CD4-positive, alpha-beta T cell treated with Interleukin-12 subunit alpha and Interleukin-12 subunit beta, for 1 hour (primary cell): Measurements from ENCODE around the gene IGFBP7.
"Not testable (repeated sequence)": the region's sequence is repeated elsewhere in the genome, so short reads cannot be mapped to it uniquely, and the experiment has no call there.

Experiments used
- DNase-seq: peaks from one replicate; pipeline ENCODE4 v3.0.0-alpha.2; 2020

The IGFBP7 gene

GRCh38 chr4:57065730-57066482 is 44.3 kb downstream of the IGFBP7 start:
- no peak for DNase-seq

DNA sequence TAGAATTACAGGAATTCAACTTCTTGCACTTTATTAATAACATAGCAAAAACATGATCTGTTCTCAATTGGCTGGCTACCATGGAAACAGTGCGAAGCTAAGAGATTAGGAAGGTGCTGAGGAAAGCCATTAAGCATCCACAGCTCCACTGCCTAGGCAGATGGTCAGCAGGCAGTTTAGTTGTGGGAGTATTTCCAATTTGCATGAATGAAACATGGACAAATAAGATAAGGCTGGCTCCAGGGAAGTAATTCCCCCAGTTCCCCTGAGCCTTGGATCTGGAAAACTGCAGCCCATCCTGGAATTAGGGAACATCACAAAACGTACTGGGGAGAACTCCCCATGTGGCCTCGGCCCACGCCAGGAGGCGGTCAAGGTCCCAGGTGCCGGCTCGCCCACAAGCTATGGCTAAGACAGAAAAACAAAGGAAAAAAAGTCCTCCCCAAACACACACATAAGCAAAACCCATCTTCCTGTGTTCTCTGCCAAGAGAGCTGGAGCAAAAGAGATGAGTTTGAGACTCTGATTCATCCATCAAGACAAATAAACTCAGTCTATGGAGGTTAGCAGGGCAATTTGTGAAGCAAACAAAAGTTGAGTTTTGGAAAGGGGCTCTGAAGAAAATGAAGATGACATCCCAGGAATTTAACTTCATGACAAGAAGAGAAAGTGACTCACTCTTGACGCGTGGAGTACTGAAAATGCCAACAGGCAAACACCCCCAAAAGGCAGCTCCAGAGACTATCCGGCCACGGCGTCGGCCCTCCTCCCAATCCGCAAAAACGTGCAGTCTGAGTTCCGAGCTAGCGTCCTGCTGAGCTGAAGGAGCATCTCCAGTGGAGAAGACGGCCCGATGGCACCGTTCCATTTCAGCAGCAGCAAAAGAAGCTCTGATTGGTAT is 45.1 kb downstream of the IGFBP7 start:
- no peak for DNase-seq

DNA sequence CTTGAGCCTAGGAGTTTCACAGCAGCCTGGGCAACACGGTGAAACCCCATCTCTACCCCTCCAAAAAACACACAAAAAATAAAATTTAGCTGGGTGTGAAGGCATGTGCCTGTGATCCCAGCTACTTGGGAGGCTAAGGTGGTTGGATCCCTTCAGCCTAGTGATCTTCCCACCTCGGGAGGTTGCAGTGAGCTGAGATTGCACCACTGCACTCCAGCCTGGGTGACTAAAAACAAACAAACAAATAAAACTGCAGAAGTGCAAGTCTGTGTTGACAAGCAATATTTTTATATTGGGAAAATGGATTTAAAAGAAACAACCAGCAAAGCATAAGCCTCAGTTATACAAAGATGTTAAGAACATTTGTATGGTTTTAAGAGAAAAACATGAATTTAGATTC is 46.1 kb downstream of the IGFBP7 start:
- DNase-seq = no peak

- DNase-seq = no peak
Measured at GRCh38 chr4:57063518-57063917, 46.7 kb downstream of the IGFBP7 start.

GRCh38 chr4:57061395-57061794 is 48.8 kb downstream of the IGFBP7 start:
- no peak for DNase-seq

GRCh38 chr4:57060717-57061067 is 49.5 kb downstream of the IGFBP7 start:
- DNase-seq = not testable (repeated sequence)

DNA sequence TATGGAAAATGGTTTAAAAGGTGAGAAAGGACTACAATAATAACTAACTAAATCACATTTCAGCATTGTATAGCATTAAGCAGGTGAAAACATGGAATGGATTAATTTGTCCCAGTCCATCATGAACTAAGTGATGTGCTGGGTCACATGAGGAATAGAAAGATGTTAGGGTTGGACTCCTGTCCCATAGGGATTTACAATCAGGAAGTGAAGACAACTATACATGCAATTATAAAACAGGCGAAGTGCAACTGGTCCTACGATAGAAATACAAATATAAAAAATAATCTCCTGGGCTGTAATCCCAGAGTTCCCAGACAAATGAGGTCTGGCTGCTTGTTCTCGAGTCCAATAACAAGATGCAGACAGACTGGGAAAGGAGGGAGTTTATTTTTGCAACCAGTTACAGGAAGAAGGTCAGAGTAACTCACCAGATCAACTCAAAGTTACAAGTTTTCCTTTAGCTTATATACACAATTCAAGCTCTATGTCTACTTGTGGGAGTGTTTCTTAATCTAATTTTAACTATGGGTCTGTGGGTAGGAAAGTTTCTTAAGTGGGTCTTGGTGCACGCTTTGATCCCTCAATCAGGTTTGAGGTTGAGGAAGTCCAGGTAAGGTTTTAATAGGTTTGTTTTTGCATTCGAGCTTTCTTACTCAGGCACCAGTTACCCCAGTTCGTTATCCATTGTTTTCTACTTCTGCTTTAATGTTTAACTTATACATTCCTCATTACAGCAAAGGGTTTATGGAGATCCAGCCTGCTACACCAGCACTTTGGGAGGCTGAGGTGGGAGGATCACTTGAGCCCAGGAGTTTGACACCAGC is 50.1 kb downstream of the IGFBP7 start:
- no peak for DNase-seq

- no peak for DNase-seq
Measured at GRCh38 chr4:57055886-57056285, 54.3 kb downstream of the IGFBP7 start.

DNA sequence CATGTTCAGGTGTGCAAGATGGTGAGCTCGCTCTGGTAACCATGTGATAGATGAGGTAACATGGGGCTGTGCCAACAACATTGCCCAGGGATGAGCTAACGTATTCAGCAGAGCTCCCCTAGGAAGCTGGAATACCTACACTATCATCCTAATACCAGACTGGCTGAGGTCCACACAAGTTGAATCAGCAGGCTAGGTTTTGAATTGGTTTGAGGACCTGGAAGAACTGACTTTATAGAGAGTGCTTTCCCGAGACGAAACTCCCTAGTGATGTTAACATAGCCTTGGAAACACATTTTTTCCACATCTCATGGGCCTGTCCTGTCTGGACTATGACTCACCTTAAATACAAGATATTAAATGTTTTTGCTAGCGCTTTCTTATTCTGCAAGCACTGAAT is 56.7 kb downstream of the IGFBP7 start:
- DNase-seq = no peak

DNA sequence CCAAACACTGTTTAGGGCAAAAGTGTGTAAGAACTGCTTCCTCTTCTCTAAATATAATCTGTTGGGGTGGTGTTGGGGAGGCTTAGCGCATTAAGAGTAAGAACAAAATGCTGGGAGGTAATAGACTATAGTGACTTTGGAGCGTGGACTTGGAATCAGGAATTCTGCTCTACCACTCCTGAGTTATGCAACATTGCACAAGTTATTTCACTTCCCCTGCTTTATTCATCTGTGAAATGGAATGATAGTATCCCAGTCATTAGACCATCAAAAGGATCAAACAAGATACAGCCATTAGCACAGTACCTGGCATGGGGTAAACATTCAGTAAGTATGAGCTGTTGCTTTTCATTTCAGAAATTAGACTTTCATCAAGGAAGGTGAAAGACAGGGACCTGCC is 58.7 kb downstream of the IGFBP7 start:
- no peak for DNase-seq

DNA sequence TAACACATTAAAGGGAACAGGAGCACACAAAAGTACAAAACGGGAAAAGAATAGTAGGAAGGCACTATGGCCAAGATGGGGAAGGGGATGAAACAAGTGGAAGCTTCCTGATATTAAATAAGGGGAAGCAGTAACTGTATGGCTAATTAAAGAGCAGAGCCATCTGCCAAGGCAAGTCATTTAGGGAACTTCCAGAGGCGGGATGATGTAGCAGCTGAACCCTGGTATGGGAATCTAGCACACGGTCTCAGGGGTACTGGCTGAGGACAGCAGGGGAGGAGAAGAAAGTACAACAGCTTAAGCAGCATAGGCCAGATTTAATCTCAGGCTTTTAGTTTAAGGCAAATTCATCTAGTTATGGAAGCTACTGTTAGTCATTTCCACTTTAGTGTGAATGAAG is 59.1 kb downstream of the IGFBP7 start:
- no peak for DNase-seq

DNA sequence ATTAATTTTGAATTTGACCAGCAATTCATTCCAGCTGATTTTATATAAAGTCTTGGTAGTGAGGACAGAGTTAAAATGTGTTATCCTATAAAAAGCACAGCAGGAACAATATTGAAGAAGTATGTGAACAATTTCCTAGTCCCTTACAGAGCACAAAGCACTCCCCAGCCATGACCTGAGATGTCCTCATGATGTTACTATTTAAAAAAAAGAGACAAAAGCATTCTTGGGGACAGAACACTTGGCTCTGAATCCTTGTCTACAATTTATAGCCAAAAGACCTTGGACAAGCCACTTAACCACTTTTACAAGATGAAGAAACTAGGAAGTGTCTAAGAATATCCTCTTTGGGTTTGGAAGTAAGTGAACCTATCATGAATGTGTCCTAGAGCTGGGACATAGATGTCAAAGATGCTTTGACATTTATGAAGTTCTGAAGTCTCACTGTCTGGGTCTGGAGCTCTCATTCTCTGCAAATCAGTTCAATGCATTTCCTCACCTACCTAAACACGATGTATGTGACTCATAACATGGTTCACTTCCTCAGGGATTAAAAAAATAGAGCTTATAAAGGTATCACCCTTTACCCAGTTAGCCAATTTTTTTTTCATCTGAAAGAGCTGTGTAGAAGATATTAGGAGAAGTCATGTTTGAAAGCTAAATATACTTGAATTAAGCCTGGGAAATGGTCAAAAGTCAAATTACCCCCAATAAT is 61.4 kb downstream of the IGFBP7 start:
- DNase-seq = no peak

GRCh38 chr4:57047046-57047445 is 63.1 kb downstream of the IGFBP7 start:
- not testable (repeated sequence) for DNase-seq

- DNase-seq = no peak
Measured at GRCh38 chr4:57044996-57045395, 65.2 kb downstream of the IGFBP7 start.

GRCh38 chr4:57044279-57044678 is 65.9 kb downstream of the IGFBP7 start:
- DNase-seq = no peak

GRCh38 chr4:57043347-57044251 is 66.6 kb downstream of the IGFBP7 start:
- DNase-seq = no peak

GRCh38 chr4:57042711-57043169 is 67.4 kb downstream of the IGFBP7 start:
- no peak for DNase-seq

GRCh38 chr4:57041020-57041419 is 69.2 kb downstream of the IGFBP7 start:
- no peak for DNase-seq

GRCh38 chr4:57040510-57040909 is 69.7 kb downstream of the IGFBP7 start:
- no peak for DNase-seq

DNA sequence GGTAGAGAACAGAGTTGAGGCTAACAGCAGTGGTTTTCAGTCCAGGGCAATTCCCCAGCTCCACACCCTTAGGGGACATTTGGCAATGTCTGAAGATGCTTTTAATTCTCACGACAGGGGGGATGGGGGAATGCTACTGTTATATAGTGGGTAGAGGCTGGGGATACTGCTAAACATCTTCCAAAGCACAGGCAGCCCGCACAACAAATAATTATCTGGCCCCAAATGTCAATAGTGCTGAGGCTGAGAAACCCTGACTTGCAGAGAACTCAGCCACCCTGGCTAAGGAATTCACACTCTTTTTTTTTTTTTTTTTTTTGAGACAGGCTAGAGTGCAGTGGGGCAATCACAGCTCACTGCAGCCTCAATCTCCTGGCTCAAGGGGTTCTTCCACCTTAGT is 70.8 kb downstream of the IGFBP7 start:
- DNase-seq = no peak

- DNase-seq = no peak
Measured at GRCh38 chr4:57037982-57038604, 72.1 kb downstream of the IGFBP7 start.
